NCI-H524 treated with DMSO at 0.1 percent for 48 hours (cell line): Measurements from ENCODE around the gene PSMD1.

Source experiments
- DNase-seq: peaks from one replicate; lab custom pipeline; 2025; lab: John Stamatoyannopoulos, UW

The PSMD1 gene

GRCh38 chr2:231036131-231036530, 20.5 kb upstream of the PSMD1 start:
- DNase-seq = no peak

GRCh38 chr2:231036578-231037106, 20.0 kb upstream of the PSMD1 start:
- no peak for DNase-seq

GRCh38 chr2:231037202-231037730, 19.4 kb upstream of the PSMD1 start, which contains the start of gene C2orf72:
C2orf72 (plus strand) TSS chr2:231037523; CDS start chr2:231037566, 43 bp downstream.
- DNase-seq = no peak

GRCh38 chr2:231037731-231038482, 18.8 kb upstream of the PSMD1 start:
- DNase-seq = no peak

GRCh38 chr2:231038483-231039293, 18.0 kb upstream of the PSMD1 start:
- no peak for DNase-seq

GRCh38 chr2:231039294-231039664, 17.4 kb upstream of the PSMD1 start:
- no peak for DNase-seq

GRCh38 chr2:231039821-231040364, 16.8 kb upstream of the PSMD1 start:
- DNase-seq = no peak

- no peak for DNase-seq
Observed at GRCh38 chr2:231041061-231041689, 15.5 kb upstream of the PSMD1 start.

GRCh38 chr2:231043796-231044195, 12.9 kb upstream of the PSMD1 start:
- DNase-seq = no peak

- no peak for DNase-seq
Observed at GRCh38 chr2:231046916-231047273, 9.8 kb upstream of the PSMD1 start.

- DNase-seq = no peak
Observed at GRCh38 chr2:231047274-231047922, 9.3 kb upstream of the PSMD1 start.

- no peak for DNase-seq
Observed at GRCh38 chr2:231047923-231048915, 8.4 kb upstream of the PSMD1 start.

- DNase-seq = no peak
Observed at GRCh38 chr2:231049286-231050017, 7.2 kb upstream of the PSMD1 start.

GRCh38 chr2:231050018-231050901, 6.4 kb upstream of the PSMD1 start:
- no peak for DNase-seq

- DNase-seq = no peak
Observed at GRCh38 chr2:231051116-231051515, 5.6 kb upstream of the PSMD1 start.

GRCh38 chr2:231052494-231053451, 3.9 kb upstream of the PSMD1 start:
- DNase-seq = no peak

GRCh38 chr2:231053846-231054245, 2.8 kb upstream of the PSMD1 start:
- no peak for DNase-seq
